GM21528 (cell line): ENCODE data around the gene SHC2.

ENCODE experiments used
- ATAC-seq: cut with Tn5 transposase; IDR thresholded peaks from one replicate; pipeline ENCODE4 v1.9.1; 2021; ENCODE audit warnings: mild to moderate bottlenecking, moderate library complexity; ENCODE audit not compliant: unreplicated experiment, low FRiP score

Gene SHC2

DNA sequence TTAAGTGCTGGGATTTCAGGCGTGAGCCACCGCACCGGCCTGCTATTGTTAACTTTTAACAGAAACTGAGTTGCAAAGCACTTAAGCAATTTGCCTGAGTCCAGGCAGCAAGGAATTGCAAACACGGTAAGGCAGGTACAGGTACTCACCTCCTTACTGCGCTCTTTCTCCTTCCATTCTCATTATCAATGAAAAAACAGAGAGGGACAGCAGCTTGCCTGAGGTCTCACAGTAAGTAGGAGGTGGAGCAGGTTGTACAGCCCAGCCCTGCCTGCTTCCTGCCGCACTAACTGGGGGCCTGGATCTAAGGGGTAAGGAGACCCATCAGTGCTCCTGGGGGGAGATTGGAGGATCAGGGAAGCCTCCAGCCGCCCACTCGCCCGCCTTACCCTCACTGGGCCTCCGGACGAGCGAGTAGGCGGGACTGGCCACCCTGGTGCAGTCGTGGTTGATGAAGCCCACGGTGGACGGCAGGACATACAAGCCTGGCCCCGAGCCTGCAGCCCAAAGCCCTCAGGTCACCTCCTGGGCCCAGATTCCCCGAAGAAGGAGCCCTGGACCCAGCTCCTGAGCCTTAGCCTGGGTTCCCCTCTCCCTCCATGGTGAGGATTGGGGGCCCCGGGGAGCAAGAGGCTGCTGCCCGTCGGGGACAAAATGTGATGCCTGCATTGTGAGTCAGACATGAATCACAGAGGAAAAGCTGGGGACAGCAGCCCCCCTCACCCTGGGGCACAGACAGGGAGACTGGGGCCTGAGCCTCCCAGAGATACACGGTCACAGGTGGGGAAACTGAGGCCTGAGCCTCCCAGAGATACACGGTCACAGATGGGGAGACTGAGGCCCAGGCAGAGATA, 11.4 kb upstream of the SHC2 start:
- ATAC-seq, result no peak

DNA sequence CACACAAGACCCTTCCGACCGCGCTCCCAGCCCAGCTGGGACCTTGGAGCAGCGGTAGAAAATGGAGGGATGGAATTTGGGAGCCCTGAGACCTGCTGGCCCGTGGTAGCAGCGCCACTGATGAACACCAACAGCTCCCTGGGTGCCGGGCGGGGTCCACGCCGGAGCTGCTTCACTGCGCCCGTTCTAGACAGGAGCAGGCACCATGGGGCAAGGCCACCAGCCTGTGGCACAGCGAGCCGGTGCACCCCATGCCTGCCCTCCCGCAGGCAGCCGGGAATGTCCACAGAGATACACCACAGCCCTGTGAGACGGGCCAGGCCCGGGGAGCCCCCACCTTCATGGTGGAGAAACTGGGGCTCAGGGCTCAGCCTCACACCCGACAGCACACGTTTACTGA, 9.9 kb upstream of the SHC2 start:
- no peak for ATAC-seq

DNA sequence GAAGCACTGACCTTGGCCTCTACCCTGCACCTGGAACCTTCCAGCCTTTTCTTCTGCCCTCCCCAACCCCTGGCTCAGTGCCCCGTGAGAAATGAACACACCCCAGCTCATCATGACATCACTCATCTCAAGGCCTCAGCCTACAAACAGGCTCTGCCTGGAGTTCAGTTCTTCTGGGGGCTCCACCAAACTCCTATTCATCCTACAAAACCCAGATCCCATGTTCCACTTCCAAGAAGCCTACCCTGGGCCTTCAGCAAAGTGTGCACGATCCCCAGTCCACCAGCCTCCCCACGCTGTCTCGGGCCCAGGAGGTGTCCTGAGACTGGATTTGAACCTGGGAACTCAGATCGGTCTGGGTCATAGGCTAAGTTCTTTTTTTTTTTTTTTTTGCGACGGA, 9.0 kb upstream of the SHC2 start:
- ATAC-seq, result no peak

DNA sequence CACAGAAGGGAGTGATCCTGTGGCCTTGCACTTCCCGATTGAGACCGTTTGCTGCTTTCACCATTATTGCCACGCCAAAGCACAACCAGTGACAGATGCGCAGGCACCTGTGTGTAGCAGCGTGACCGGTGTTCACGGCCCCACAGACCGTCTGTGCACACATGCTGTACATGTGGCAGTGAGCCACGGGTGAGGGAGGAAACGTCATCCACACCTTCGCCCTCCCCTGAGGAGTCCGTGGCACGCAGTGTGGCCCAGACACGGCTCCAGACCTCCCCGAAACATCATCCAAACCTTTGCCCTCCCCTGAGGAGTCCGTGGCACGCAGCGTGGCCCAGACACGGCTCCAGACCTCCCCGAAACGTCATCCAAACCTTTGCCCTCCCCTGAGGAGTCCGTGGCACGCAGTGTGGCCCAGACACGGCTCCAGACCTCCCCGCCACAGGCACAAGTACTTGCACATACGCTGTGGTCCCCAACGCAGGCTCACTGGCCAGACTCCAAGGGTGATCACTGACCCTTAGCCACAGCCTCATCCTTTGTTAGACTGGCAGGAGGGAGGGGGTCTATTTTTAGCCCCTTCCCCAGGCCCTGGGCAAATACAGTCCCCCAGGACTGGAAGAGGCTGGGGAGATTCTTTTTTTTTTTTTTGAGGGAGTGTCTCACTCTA, 7.9 kb upstream of the SHC2 start:
- no peak for ATAC-seq

DNA sequence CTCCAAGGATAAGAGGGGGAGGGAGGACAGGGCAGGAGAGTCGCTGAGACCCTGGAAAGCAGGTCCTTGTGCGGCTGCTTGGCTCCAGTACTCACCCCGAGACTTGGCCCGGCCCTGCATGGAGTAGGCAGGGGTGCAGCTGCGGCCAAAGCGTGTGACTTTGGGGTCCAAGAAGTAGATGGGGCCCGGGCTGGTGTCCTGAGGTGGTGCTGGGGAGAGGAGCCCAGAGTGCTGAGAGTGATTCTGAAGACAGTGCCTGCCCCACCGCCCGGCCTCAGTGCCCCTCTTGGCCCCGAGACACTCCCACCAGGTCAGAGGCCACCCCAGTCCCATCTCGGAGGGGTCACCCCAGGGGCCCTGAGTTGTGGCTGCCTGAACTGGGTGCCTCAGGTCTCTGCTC, 6.7 kb upstream of the SHC2 start:
- ATAC-seq, result no peak

DNA sequence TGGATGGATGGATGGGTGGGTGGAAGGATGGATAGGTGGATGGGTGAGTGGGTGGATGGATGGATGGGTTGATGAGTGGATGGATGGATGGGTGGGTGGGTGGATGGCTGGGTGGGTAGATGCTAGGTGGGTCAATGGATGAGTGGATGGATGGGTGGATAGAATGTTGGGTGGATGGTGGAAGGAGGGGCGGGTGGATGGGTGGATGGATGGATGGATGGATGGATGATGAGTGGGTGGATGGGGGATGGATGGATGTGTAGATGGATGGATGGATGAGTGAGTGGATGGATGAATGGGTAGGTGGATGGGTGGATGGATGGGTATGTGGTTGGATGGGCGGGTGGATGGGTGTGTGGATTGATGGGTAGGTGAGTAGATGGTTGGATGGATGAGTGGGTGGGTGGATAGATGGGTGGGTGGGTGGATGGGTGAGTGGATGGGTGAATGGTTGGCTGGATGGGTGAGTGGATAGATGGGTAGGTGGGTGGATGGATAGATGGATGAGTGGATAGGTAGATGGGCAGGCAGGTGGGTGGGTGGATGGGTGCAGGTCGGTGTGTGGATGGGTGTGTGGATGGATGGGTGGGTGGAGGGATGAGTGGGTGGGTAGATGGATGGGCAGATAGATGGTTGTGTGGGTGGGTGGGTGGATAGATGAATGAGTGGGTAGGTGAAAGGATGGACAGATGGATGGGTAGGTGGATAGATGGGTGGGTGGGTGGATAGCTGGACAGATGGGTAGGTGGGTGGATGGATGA, 4.4 kb upstream of the SHC2 start:
- no peak for ATAC-seq

DNA sequence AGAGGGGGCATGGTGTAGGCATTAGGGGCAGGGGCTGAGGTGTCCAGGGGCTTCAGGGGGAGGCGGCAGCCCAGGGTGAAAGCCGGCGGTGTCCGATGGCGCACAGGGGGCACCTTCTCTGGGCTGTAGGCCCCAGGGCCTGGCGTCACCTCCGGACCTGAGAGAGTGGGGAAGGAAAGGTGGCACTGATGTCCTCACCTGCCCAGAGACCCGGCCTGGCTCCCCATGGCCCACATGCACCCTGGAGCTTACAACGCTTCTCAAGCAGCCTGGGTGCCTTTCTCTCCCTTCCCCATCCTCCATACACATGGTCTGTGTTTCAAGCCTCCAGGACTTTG, 3.3 kb upstream of the SHC2 start:
- no peak for ATAC-seq

DNA sequence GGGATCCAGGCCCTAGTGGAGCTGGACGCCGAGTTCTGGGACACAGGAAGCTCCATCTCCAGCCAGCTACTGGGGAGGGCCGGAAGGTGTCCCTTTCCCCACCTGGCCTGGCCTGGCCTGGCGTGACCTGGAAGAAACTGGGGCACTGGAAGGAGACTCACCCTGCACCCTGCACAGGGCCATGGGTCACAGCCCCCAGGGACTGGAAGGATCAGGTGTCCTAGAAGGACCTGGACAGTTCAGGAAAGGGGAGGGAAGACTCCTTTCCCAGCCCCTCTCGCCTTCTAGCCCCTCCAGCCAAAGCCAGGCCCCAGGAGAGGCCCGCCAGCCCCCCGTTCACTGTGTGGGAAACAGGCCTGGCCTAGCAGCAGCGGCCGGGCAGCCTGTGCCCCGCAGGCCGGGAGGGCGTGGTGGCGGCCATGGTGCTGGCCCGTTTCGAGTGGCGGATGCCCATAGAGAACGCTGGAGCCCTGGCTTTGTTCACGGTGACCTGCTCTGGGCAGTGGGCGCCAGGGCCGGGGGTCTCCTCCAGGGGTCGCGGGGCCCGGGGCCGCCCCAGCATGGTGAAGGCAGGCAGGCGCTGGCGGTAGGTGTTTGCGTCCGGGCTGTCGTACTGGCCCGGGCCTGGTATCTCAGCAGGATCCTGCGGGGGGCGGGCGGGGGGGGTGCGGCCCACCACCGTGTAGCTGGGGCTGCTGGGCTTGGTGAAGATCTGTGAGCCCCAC, 2.8 kb upstream of the SHC2 start:
- ATAC-seq, result no peak

DNA sequence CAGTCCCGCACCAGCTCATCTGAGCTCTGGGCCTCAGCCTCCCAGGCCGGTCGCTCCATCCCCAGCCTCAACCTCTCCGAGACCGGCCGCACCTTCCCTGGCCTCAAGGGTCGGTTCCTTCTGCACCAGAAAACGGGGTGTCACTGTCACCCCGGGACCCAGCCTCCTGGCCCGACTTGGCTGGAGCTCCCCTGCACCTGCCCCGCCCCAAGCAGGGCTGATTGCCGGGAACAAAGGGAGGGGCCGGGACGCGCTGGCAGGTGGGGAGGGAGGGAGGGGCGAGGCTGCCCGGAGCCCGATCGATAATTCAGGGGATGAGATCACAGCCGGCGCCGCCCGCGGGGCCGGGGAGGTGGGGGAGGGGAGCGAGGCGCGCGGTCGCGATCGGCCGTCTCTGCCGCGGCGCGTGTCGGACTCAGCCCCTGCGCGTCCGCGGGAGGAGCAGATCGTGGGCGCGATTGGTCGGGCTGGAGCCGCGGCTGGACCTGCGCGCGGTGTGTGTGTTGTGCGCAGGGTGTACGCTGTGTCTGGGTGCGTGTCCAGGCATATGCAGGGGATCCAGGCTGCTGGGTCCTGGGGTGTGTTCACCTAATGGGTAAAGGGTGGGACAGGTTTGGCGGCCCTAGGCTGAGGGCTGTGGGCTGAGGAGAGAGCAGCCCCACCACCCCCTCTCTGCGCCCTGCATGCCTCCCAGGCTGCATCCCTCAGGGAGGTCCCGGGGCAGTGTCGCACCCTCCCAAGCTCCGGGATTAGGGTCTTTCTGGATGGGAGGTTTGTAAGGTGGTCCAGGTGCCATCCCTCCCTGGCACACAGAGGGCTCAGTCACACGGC, 1.1 kb upstream of the SHC2 start:
- no peak for ATAC-seq

DNA sequence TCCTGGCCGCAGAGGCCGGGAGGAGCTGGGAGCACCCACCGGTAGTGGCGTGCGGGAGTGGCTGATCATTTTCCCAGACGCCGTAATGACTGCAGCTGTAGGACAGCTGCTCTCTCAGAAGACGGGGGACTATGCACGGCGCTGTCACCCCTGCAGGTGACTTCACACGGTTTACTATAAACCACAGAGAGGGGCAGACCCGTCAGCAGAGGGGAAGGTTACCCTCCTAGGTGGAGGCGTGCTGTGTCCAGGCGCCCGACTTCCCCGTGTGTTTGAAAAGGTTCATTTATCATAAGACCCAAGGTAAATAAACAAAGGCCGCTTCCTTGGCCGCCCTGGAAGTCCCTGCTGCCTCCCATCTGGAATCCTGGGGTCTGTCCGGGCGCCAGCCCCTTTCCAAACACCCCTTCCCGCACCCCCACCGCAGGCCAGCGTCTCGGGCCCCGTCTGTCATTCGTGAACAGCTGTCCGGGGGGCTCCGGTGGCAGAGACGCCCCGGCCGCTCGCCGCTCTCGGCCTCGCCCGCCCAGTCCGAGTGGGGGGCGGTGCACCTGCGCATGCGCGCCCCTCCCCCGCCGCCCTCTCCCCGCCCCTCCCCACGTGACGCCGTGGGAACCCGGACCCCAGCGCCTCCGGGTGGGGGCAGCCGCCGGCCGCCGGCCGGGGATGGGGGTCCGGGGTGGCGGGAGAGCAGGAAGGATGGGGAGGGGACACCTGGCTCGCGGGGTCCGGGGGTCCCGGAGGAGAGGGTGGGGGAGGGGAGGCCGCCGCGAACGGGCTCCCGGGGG, 915 bp downstream of the SHC2 start:
- no peak for ATAC-seq

DNA sequence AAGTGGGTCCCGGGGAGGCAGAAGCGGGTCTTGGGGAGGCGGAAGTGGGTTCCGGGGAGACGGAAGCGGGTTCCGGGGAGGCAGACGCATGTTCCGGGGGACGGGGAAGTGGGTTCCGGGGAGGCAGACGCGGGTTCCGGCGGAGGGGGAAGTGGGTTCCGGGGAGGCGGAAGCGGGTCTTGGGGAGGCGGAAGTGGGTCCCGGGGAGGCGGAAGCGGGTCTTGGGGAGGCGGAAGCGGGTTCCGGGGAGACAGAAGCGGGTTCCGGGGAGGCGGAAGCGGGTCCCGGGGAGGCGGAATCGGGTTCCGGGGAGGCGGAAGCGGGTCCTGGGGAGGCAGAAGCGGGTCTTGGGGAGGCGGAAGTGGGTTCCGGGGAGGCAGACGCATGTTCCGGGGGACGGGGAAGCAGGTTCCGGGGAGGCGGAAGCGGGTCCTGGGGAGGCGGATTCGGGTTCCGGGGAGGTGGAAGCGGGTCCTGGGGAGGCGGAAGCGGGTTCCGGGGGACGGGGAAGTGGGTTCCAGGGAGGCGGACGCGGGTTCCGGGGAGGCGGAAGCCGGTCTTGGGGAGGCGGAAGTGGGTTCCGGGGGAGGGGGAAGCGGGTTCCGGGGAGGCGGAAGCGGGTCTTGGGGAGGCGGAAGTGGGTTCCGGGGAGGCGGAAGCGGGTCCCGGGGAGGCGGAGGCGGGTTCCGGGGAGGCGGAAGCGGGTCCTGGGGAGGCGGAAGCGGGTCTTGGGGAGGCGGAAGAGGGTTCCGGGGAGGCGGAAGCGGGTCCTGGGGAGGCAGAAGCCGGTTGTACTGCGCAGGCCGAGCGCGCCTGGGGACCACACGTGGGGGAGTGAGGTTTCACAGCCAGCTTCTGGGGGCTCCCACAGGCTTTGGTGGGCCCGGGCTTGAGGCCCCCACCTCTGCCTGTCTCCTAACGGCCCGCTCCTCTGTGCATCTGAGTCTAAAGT, 2.5 kb downstream of the SHC2 start:
- ATAC-seq, result no peak

DNA sequence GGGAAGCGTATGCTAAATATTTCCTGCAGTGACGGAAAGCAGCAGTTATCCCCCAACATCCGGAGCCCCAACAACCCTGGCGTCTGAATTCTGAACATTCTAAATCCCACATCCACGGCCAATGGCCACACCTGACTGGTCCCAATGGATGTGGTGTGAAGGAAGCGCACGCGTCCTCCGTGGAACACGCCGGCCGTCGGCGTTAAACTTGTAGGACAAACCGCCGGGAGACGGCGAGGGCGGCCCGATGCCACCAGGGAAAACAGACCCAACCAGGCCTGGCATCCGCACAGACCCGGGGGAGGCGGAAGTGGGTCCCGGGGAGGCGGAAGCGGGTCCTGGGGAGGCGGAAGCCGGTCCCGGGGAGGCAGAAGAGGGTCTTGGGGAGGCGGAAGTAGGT, 3.2 kb downstream of the SHC2 start:
- no peak for ATAC-seq

DNA sequence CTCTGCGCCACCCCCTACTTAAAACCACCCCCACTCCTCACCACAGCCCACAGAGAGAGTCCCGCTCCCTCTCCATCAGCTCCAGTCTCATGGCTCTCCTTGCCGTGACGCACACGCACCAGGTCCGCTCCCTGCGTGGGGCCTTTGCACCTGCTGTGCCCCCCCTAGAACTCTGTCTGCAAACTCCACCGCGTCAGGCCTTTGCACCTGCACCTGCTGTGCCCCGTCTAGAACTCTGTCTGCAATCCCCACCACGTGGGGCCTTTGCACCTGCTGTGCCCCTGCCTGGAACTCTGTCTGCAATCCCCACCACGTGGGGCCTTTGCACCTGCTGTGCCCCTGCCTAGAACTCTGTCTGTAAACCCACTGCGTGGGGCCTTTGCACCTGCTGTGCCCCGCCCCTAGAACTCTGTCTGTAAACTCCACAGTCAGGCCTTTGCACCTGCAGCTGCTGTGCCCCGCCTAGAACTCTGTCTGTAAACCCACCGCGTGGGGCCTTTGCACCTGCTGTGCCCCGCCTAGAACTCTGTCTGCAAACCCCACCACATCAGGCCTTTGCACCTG, 4.2 kb downstream of the SHC2 start:
- ATAC-seq, result no peak

DNA sequence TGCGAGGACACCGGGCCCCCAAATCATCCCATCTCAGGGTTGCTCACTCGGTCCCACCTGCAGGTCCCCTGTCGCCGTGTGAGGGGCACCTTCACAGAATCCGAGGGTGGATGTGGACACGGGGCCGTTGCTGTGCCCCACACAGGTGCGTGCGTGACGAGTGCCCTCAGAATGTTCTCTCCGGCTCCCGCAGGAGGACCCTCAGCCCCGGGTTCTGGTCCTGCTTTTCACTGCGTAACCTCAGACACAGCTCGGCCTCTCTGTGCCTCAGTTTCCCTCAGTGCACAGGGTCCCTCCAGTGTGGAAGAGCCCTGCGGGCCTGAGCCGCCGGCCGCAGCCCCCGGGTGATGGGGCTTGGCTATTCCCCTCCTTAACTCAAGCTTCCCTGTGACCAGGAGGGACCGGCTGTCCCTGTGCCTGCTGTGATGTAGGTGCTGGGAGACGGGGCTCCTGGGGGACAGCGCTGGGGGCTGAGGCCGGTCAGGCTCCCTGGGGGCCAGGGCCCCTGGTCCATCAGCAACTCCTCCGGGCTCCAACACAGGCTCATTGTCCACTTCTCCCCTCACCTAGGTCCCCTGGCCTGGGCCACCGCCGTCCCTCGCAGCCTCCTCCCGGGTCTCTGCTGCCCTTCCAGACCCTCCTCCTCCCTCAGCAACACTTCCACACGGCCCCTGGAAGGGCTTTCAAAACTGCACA, 4.8 kb downstream of the SHC2 start:
- ATAC-seq, result no peak

DNA sequence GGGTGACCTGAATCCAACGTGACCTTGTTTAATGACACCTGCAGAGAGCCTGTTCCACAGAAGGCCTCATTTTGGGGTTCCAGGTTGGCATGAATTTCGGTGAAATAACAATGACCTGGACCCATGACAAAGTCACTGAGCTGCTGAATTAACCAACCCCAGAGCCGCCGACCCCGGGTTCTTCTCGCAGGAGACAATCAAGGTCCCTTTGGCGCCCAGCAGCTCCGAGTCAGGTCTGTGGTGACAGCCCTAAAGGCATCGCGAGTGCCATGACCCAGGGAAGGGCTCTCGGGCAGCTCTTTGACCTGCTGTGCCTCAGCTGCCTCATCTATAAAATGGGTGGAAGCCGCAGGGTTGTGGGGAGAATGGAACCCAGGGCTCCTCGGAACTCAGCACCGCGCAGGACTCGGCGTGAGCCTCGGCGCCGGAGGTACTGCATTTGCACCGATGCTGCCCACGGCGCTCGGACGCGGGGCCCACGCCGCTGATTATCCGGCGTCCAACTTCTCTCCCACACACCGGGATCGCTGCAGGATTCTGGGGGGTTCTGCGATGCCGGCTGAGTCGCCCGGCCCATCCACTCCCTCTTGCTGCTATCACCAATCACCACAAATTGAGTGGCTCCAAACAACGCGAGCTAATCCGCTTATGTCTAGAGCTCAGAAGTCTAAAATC, 5.7 kb downstream of the SHC2 start:
- no peak for ATAC-seq

DNA sequence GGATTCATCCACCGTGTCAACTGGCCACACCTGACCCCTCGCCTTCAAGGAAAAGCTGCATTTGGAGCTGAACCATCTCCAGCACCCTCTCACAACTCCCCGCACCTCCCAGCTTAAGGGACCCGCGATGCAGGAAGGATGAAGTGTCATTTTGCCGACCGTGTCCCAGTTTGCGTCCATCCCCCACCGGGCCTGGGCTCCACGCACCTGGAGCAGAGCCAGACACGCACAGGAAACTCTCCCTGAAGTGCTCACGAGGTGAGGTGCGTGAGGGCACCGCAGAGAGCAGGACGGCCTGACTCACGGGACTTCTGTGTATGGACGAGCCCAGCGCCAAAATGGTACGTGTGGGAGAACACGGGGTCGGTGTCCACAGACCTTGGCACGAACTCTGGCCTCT, 7.2 kb downstream of the SHC2 start:
- no peak for ATAC-seq

DNA sequence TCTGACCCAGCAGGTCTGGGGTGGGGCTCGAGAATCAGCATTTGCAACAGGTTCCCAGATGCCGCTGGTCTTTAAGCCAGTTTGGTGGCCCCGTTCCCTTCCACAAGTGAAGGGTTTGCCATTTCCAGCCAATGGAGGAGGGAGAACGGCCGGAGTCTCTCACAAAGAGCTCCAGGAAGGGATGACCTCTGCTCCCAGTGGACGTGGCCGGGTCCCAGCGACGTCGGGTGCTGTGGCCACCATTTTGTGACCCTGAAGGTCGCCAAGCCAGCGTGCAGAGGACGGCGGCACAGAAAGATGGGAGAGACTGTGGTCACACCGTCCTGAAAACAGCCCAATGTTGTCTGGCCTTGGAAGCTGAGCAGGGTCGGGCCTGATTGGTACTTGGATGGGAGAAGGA, 8.0 kb downstream of the SHC2 start:
- ATAC-seq, result no peak
